KMS-11 (cell line): ENCODE results near the gene MRE11.

Experiments
- H2AFZ ChIP-seq: fragments of 200-600 bp; sonication (generic); 2 replicates; pipeline ENCODE4 v1.6.1; 2016; ENCODE audit warnings: antibody characterized with exemption, mixed run types, low read depth
- H3K27ac ChIP-seq: fragments of 200-600 bp; sonication (generic); 2 replicates; pipeline ENCODE4 v1.6.1; 2016; ENCODE audit warnings: mild to moderate bottlenecking, mixed run types
- H3K27me3 ChIP-seq: fragments of 200-600 bp; sonication (generic); 2 replicates; pipeline ENCODE4 v1.6.1; 2017; ENCODE audit warnings: mild to moderate bottlenecking, low read depth, mixed run types, moderate library complexity; ENCODE audit not compliant: insufficient read depth
- H3K36me3 ChIP-seq: fragments of 200-600 bp; sonication (generic); 2 replicates; pipeline ENCODE4 v1.6.1; 2017; ENCODE audit warnings: mild to moderate bottlenecking, mixed run types; ENCODE audit not compliant: insufficient read depth
- H3K4me1 ChIP-seq: fragments of 200-600 bp; sonication (generic); 2 replicates; pipeline ENCODE4 v1.6.1; 2016; ENCODE audit warnings: mild to moderate bottlenecking, low read depth, mixed run types; ENCODE audit not compliant: poor library complexity, severe bottlenecking
- H3K4me2 ChIP-seq: fragments of 200-600 bp; sonication (generic); 2 replicates; pipeline ENCODE4 v1.7.0; 2016; ENCODE audit warnings: mild to moderate bottlenecking, mixed run types
- H3K4me3 ChIP-seq: fragments of 200-600 bp; sonication (generic); IDR thresholded peaks from 2 replicates; pipeline ENCODE4 v1.6.1; 2017; ENCODE audit warnings: low read depth, low read length, mixed read lengths; ENCODE audit not compliant: insufficient read depth
- H3K79me2 ChIP-seq: fragments of 200-600 bp; sonication (generic); 2 replicates; pipeline ENCODE4 v1.6.1; 2016; ENCODE audit warnings: low read depth, mixed run types; ENCODE audit not compliant: insufficient read depth
- H3K9ac ChIP-seq: fragments of 200-600 bp; sonication (generic); 2 replicates; pipeline ENCODE4 v1.6.1; 2016; ENCODE audit warnings: mild to moderate bottlenecking, mixed run types
- H4K20me1 ChIP-seq: fragments of 200-600 bp; sonication (generic); 2 replicates; pipeline ENCODE4 v1.6.1; 2016; ENCODE audit warnings: mild to moderate bottlenecking, mixed run types; ENCODE audit not compliant: insufficient read depth
- CTCF ChIP-seq: fragments of 200-600 bp; sonication (generic); conservative IDR thresholded peaks from 2 replicates; pipeline ENCODE4 v1.6.1; 2017; ENCODE audit warnings: low read depth, mild to moderate bottlenecking, antibody characterized with exemption, low read length, moderate library complexity, mixed read lengths

MRE11 gene

GRCh38 chr11:94493281-94494125 is at the start of gene MRE11, which contains the start of gene ANKRD49:
Gene MRE11, minus strand, starts transcription at chr11:94493844. Its CDS starts 1,043 bp downstream, at chr11:94492801.
Gene ANKRD49, plus strand, starts transcription at chr11:94493984. Its CDS starts 2,710 bp downstream, at chr11:94496694.
- no peaks in the 10 kb centered on the region for H3K27me3 ChIP-seq
- H3K4me3 ChIP-seq: no peak within 1 kb of the TSS
- H3K79me2 ChIP-seq: peaks cover 33% of the 10 kb centered on the region; the same call in 1 of the 2 replicates
- no peak for TF ChIP-seq CTCF
- H3K9ac ChIP-seq: peak within 1 kb of the TSS; percentile 88
- H4K20me1 ChIP-seq: no peaks in the 10 kb centered on the region
- H3K36me3 ChIP-seq: no peaks in the 10 kb centered on the region
- peak within 1 kb of the TSS; percentile 60 for H3K27ac ChIP-seq
- peaks cover 28% of the 10 kb centered on the region for H3K4me1 ChIP-seq
- peak within 1 kb of the TSS; percentile 79 for H3K4me2 ChIP-seq
- peak within 1 kb of the TSS; percentile 34 for H2AFZ ChIP-seq

- Histone ChIP-seq H3K4me3 (no peak overlapping the region), H3K4me1 (peaks cover 7% of the 10 kb centered on the region), H2AFZ (no peak overlapping the region), H3K27ac (no peak overlapping the region), H3K9ac (no peak overlapping the region), H3K27me3 (no peaks in the 10 kb centered on the region), H3K4me2 (no peak overlapping the region), H3K79me2 (no peaks in the 10 kb centered on the region), H4K20me1 (no peaks in the 10 kb centered on the region), H3K36me3 (no peaks in the 10 kb centered on the region)
- TF ChIP-seq CTCF: no peak
Observed at GRCh38 chr11:94539420-94539819, 45.8 kb upstream of the MRE11 start.

- no peaks in the 10 kb centered on the region for H3K4me1 ChIP-seq
- no peaks in the 10 kb centered on the region for H4K20me1 ChIP-seq
- H3K27me3 ChIP-seq: no peaks in the 10 kb centered on the region
- H3K27ac ChIP-seq: no peak overlapping the region
- no peak overlapping the region for H3K4me3 ChIP-seq
- TF ChIP-seq CTCF: no peak
- no peak overlapping the region for H3K4me2 ChIP-seq
- H3K79me2 ChIP-seq: no peaks in the 10 kb centered on the region
- H2AFZ ChIP-seq: no peak overlapping the region
- H3K9ac ChIP-seq: no peak overlapping the region
- no peaks in the 10 kb centered on the region for H3K36me3 ChIP-seq
Observed at GRCh38 chr11:94537031-94537600, 43.5 kb upstream of the MRE11 start.

- H3K36me3 ChIP-seq: no peaks in the 10 kb centered on the region
- no peaks in the 10 kb centered on the region for H3K27me3 ChIP-seq
- no peaks in the 10 kb centered on the region for H4K20me1 ChIP-seq
- H2AFZ ChIP-seq: no peak overlapping the region
- no peaks in the 10 kb centered on the region for H3K4me1 ChIP-seq
- no peak for TF ChIP-seq CTCF
- no peaks in the 10 kb centered on the region for H3K79me2 ChIP-seq
- H3K9ac ChIP-seq: no peak overlapping the region
- no peak overlapping the region for H3K27ac ChIP-seq
- H3K4me2 ChIP-seq: no peak overlapping the region
- no peak overlapping the region for H3K4me3 ChIP-seq
Observed at GRCh38 chr11:94536386-94536785, 42.7 kb upstream of the MRE11 start.
